Subcutaneous abdominal adipose tissue (tissue), 5 donors: ENCODE measurements around the gene DIAPH3.

Source experiments
- H3K27ac ChIP-seq: one replicate; pipeline ENCODE4 v1.7.0; 2013; ENCODE audit warnings: low read depth, mild to moderate bottlenecking, inconsistent platforms, low read length, moderate library complexity
- H3K27me3 ChIP-seq, 5 donors: one replicate each; pipeline ENCODE4 v1.7.0; 2013; ENCODE audit warnings: low read length in 5 of 5, inconsistent platforms in 1 of 5; ENCODE audit not compliant: control insufficient read depth in 5 of 5, insufficient read depth in 4 of 5
- H3K36me3 ChIP-seq, 5 donors: one replicate each; pipeline ENCODE4 v1.7.0; 2013; ENCODE audit warnings: low read length in 5 of 5; ENCODE audit not compliant: control insufficient read depth in 5 of 5, insufficient read depth in 5 of 5
- H3K4me1 ChIP-seq, 5 donors: one replicate each; pipeline ENCODE4 v1.7.0; 2013; ENCODE audit warnings: low read length in 5 of 5, mild to moderate bottlenecking in 3 of 5, moderate library complexity in 1 of 5; ENCODE audit not compliant: control insufficient read depth in 5 of 5, insufficient read depth in 5 of 5
- H3K4me3 ChIP-seq, 5 donors: one replicate each; pipeline ENCODE4 v1.7.0; 2013; ENCODE audit warnings: low read length in 5 of 5, low read depth in 1 of 5
- H3K9ac ChIP-seq, 5 donors: one replicate each; pipeline ENCODE4 v1.7.0; 2013; ENCODE audit warnings: low read length in 5 of 5, mild to moderate bottlenecking in 4 of 5, moderate library complexity in 3 of 5
- H3K9me3 ChIP-seq, 5 donors: one replicate each; pipeline ENCODE4 v1.7.0; 2013; ENCODE audit warnings: low read length in 5 of 5; ENCODE audit not compliant: control insufficient read depth in 5 of 5
- donor health status: healthy.
- donor health status: healthy.
- donor health status: healthy.
- donor health status: healthy.
- donor health status: healthy.

The DIAPH3 gene

GRCh38 chr13:60155978-60156377 lies 7.8 kb downstream of the DIAPH3 start:
- no peaks in the 10 kb centered on the region for H3K4me1 ChIP-seq
- H3K9ac ChIP-seq = no peak overlapping the region
- H3K27ac ChIP-seq = no peak overlapping the region
- peaks cover 0 to 3% (median 0%) of the 10 kb centered on the region in 5 donors for H3K9me3 ChIP-seq
- no peaks in the 10 kb centered on the region for H3K36me3 ChIP-seq
- H3K4me3 ChIP-seq = no peak overlapping the region
- H3K27me3 ChIP-seq = no peaks in the 10 kb centered on the region

GRCh38 chr13:60152904-60153303 lies 10.8 kb downstream of the DIAPH3 start:
- H3K27ac ChIP-seq = no peak overlapping the region
- H3K9ac ChIP-seq = no peak overlapping the region
- peaks cover 0 to 3% (median 0%) of the 10 kb centered on the region in 5 donors for H3K9me3 ChIP-seq
- H3K27me3 ChIP-seq = no peaks in the 10 kb centered on the region
- no peak overlapping the region for H3K4me3 ChIP-seq
- H3K4me1 ChIP-seq = no peaks in the 10 kb centered on the region
- H3K36me3 ChIP-seq = no peaks in the 10 kb centered on the region

GRCh38 chr13:60152114-60152513 lies 11.6 kb downstream of the DIAPH3 start:
- H3K27ac ChIP-seq = no peak overlapping the region
- peaks cover 0 to 2% (median 0%) of the 10 kb centered on the region in 5 donors for H3K9me3 ChIP-seq
- peaks cover 0 to under 1% (median 0%) of the 10 kb centered on the region in 5 donors for H3K4me1 ChIP-seq
- no peaks in the 10 kb centered on the region for H3K27me3 ChIP-seq
- H3K36me3 ChIP-seq = no peaks in the 10 kb centered on the region
- no peak overlapping the region for H3K4me3 ChIP-seq
- no peak overlapping the region for H3K9ac ChIP-seq

- H3K36me3 ChIP-seq = no peaks in the 10 kb centered on the region
- H3K4me3 ChIP-seq = no peak overlapping the region
- no peaks in the 10 kb centered on the region for H3K9me3 ChIP-seq
- peaks cover 3 to 12% (median 11%) of the 10 kb centered on the region in 5 donors for H3K4me1 ChIP-seq
- no peak overlapping the region for H3K27ac ChIP-seq
- no peaks in the 10 kb centered on the region for H3K27me3 ChIP-seq
- H3K9ac ChIP-seq = no peak overlapping the region
Observed at GRCh38 chr13:60150538-60150937, 13.2 kb downstream of the DIAPH3 start.

- H3K9me3 ChIP-seq = no peaks in the 10 kb centered on the region
- no peaks in the 10 kb centered on the region for H3K27me3 ChIP-seq
- H3K36me3 ChIP-seq = no peaks in the 10 kb centered on the region
- H3K9ac ChIP-seq = no peak overlapping the region
- no peak overlapping the region for H3K4me3 ChIP-seq
- peaks cover 3 to 15% (median 12%) of the 10 kb centered on the region in 5 donors for H3K4me1 ChIP-seq
- H3K27ac ChIP-seq = no peak overlapping the region
Observed at GRCh38 chr13:60148918-60149317, 14.8 kb downstream of the DIAPH3 start.

- no peaks in the 10 kb centered on the region for H3K9me3 ChIP-seq
- H3K4me3 ChIP-seq = no peak overlapping the region
- H3K27ac ChIP-seq = no peak overlapping the region
- no peaks in the 10 kb centered on the region for H3K36me3 ChIP-seq
- no peak overlapping the region for H3K9ac ChIP-seq
- H3K4me1 ChIP-seq = peaks cover 3 to 25% (median 12%) of the 10 kb centered on the region in 5 donors
- H3K27me3 ChIP-seq = no peaks in the 10 kb centered on the region
Observed at GRCh38 chr13:60147361-60147760, 16.4 kb downstream of the DIAPH3 start.

- Histone ChIP-seq H3K27ac (no peak overlapping the region), H3K9me3 (no peaks in the 10 kb centered on the region), H3K9ac (no peak overlapping the region), H3K4me3 (peak overlapping the region in 1 of 5 donors; percentile 5), H3K36me3 (no peaks in the 10 kb centered on the region), H3K27me3 (no peaks in the 10 kb centered on the region), H3K4me1 (peaks cover 3 to 25% (median 12%) of the 10 kb centered on the region in 5 donors)
Observed at GRCh38 chr13:60146471-60146870, 17.3 kb downstream of the DIAPH3 start.

GRCh38 chr13:60143775-60144174 lies 20.0 kb downstream of the DIAPH3 start:
- peaks cover 3 to 25% (median 12%) of the 10 kb centered on the region in 5 donors for H3K4me1 ChIP-seq
- H3K27me3 ChIP-seq = no peaks in the 10 kb centered on the region
- H3K4me3 ChIP-seq = no peak overlapping the region
- no peak overlapping the region for H3K27ac ChIP-seq
- H3K9ac ChIP-seq = no peak overlapping the region
- H3K36me3 ChIP-seq = no peaks in the 10 kb centered on the region
- H3K9me3 ChIP-seq = no peaks in the 10 kb centered on the region

- H3K9ac ChIP-seq = no peak overlapping the region
- H3K4me1 ChIP-seq = peaks cover 0 to 11% (median 0%) of the 10 kb centered on the region in 5 donors
- no peak overlapping the region for H3K4me3 ChIP-seq
- H3K27me3 ChIP-seq = no peaks in the 10 kb centered on the region
- H3K9me3 ChIP-seq = no peaks in the 10 kb centered on the region
- no peaks in the 10 kb centered on the region for H3K36me3 ChIP-seq
- no peak overlapping the region for H3K27ac ChIP-seq
Observed at GRCh38 chr13:60139272-60139671, 24.5 kb downstream of the DIAPH3 start.

GRCh38 chr13:60138674-60139073 lies 25.1 kb downstream of the DIAPH3 start:
- Histone ChIP-seq H3K9ac (no peak overlapping the region), H3K4me1 (peaks cover 0 to 8% (median 0%) of the 10 kb centered on the region in 5 donors), H3K36me3 (no peaks in the 10 kb centered on the region), H3K27ac (no peak overlapping the region), H3K4me3 (no peak overlapping the region), H3K9me3 (no peaks in the 10 kb centered on the region), H3K27me3 (no peaks in the 10 kb centered on the region)
